Choroid plexus epithelial cell (primary cell): ENCODE measurements around the gene OLIG1.

Experiments
- DNase-seq: peaks from one replicate; pipeline ENCODE4 v3.0.0-alpha.2; 2010; ENCODE audit warnings: low read depth
- H3K4me3 ChIP-seq: 2 replicates; pipeline ENCODE4 v1.5.1; 2011; ENCODE audit warnings: low read depth, mild to moderate bottlenecking, control low read depth, low read length, moderate library complexity
- CTCF ChIP-seq: conservative IDR thresholded peaks from 2 replicates; pipeline ENCODE4 v1.5.1; 2011; ENCODE audit warnings: low read depth, mild to moderate bottlenecking, control low read depth, inconsistent platforms, low read length, moderate library complexity

OLIG1 gene

GRCh38 chr21:33031152-33031911 is 38.6 kb upstream of the OLIG1 start:
- DNase-seq = no peak
- H3K4me3 ChIP-seq = no peak overlapping the region
- TF ChIP-seq CTCF = no peak

DNA sequence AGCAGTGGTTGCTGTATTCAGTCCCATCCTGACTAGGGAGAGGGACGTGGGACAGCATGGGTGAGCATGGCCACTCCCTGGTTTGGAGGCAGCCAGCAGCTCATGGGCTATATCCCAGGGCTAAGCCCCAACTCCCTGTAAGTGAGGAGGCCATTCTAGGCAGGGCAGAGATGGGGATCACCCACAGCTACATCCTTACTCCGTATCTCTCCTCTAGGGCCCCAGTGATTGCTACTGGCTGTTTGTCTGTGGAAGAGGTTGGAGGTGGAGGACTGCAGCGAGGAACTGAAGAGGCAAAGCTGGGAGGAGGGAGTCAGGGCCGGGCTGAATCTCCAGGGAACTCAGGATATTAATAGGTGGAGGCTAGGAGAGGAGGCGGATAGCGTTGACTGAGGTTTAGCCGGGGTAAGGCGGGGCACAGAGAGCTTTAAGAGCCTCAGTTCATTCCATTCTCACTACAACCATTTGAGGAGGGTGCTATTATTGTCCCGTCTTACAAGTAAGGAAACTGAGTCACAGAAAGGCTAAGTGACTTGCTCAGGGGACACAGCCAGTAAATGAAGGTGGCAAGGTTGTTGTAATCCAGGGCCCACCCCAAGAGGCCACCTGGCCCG is 37.4 kb upstream of the OLIG1 start:
- no peak for TF ChIP-seq CTCF
- H3K4me3 ChIP-seq = no peak overlapping the region
- no peak for DNase-seq

GRCh38 chr21:33033094-33033951 is 36.6 kb upstream of the OLIG1 start:
- H3K4me3 ChIP-seq = no peak overlapping the region
- DNase-seq = no peak
- TF ChIP-seq CTCF = no peak

DNA sequence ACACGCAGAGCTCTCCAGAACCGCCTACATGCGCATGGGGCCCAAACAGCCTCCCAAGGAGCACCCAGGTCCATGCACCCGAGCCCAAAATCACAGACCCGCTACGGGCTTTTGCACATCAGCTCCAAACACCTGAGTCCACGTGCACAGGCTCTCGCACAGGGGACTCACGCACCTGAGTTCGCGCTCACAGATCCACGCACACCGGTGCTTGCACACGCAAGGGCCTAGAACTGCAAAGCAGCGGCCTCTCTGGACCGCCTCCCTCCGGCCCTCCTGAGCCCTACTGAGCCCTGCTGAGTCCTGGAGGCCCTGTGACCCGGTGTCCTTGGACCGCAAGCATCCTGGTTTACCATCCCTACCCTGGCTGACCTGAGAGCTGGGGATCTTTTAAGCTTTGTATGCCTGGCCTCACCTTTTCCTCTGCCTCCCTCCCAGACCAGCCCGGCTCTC is 36.0 kb upstream of the OLIG1 start:
- no peak for DNase-seq
- no peak for TF ChIP-seq CTCF
- no peak overlapping the region for H3K4me3 ChIP-seq

GRCh38 chr21:33035147-33035546 is 34.8 kb upstream of the OLIG1 start:
- TF ChIP-seq CTCF = no peak
- H3K4me3 ChIP-seq = no peak overlapping the region
- DNase-seq = no peak

- peak; percentile 42 for DNase-seq
- no peak overlapping the region for H3K4me3 ChIP-seq
- no peak for TF ChIP-seq CTCF
Observed at GRCh38 chr21:33036430-33037162, 33.3 kb upstream of the OLIG1 start.
